Stimulated activated CD8-positive, alpha-beta memory T cell treated with anti-CD3 and anti-CD28 coated beads, Interleukin-12 subunit alpha, Interleukin-12 subunit beta, amount 100 ng/mL, for 4 hours (primary cell): ENCODE measurements around the gene TARS1.
"Not testable (repeated sequence)": the region's sequence is repeated elsewhere in the genome, so short reads cannot be mapped to it uniquely, and the experiment has no call there.

Experiments
- DNase-seq: peaks from one replicate; pipeline ENCODE4 v3.0.0-alpha.2; 2020; ENCODE audit warnings: low read depth

TARS1 gene

GRCh38 chr5:33488558-33489355 is 48.0 kb downstream of the TARS1 start:
- DNase-seq = no peak

DNA sequence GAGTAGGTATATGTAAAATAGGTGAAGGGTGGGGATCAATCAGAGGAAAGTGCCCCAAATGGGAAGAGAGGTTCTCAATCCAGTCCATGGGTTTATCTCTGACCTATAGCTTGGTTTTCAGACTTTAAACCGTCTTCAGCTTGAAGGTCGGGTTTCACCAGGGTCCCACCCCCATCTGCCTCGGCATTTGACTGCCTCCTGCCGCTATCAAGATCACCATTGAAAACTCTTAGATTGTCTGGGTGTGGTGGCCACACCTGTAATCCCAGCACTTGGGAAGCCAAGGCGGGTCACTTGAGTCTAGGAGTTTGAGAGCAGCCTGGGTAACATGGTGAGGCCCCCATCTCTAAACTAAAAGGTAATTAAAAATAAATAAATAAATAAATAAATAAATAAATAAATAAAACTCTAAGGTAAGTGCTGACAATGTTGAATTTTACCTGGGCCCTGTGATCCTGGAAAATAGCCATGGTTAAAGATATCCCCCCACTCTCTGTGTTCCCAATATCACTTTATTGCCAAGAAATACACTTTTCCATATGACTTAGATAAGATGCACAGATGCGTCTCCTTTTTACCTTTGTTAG is 48.8 kb downstream of the TARS1 start:
- no peak for DNase-seq

DNA sequence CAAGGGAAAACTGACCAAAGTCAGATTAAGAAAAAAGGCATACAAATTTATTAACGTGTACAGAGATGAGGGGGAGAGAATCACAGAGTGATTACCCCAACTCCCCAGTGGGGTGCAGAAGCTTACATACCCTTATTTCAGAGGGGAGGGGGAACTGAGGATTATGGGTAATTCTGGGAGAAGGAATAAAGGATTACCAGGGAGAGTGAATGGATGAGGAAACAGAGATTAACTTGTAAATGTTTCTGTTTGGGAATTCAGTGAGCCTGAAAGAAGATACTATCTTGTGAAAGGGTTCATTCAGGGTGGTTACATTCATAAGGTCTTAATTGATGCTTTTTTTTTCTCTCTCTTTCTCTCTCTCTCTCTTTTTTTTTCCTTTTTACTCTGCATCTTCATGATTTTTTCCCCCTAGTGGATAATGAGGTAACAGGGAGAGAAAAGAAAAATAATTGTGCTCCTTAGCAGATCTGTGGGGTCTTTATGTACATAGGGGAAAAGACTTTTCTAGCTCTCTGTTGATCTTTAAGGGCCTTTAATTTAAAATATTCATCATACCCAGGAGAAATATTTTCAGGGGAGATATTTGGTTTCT is 49.4 kb downstream of the TARS1 start:
- DNase-seq = no peak

- DNase-seq = no peak
Observed at GRCh38 chr5:33491941-33492340, 51.2 kb downstream of the TARS1 start.

DNA sequence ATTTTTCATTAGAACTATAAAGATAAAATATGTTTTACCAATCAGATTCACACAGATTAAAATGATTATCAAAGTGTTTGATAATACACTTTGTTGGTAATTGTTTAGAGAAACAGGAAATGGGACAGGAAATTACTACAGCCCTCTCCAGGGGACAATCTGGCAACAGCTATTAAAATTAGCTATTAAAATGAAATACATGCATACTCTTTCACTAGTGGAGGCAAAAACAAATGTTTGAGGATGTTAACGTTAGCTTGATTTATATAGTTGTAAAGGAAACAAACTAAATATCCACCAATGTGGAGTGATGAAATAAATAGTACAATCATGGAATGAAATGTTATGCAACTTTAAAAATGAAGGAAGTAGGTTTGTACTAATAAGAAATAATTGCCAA is 53.7 kb downstream of the TARS1 start:
- DNase-seq = no peak

- no peak for DNase-seq
Observed at GRCh38 chr5:33501260-33501659, 60.5 kb downstream of the TARS1 start.

- DNase-seq = no peak
Observed at GRCh38 chr5:33501899-33502298, 61.1 kb downstream of the TARS1 start.

DNA sequence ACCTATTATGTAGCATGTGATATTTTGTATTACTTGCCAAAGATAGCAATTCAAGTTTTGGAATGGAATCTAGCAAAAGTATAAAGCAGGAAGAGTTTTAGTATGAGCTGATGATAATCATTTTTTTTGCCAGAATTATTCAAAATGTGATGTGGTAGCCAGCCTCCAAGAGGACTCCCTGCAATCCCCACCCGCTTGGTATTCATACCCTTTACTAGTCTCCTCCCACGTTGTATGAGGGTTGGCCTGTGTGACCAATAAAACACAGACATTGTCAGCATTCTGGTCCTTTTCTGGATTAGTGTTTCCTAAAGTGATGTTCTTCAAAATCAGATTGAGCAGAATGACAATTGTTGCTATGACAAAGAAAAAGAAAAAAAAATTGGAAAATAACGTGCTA is 63.8 kb downstream of the TARS1 start:
- no peak for DNase-seq

DNA sequence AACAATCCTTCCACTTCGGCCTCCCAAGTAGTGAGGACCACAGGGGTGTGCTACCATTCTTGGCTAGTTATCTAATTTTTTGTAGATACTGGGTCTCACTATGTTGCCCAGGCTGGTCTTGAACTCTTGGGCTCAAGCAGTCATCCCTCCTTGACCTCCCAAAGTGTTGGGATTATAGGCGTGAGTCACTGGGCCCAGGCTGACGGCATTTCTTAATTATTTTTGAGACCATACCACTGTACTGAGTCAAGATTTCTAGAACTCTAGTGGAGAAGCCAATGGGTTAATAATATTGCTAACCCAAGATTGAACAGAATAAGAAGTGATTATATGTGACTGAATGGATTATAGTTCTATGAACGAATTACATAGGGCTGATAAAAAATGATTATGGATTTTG is 66.7 kb downstream of the TARS1 start:
- DNase-seq = no peak

DNA sequence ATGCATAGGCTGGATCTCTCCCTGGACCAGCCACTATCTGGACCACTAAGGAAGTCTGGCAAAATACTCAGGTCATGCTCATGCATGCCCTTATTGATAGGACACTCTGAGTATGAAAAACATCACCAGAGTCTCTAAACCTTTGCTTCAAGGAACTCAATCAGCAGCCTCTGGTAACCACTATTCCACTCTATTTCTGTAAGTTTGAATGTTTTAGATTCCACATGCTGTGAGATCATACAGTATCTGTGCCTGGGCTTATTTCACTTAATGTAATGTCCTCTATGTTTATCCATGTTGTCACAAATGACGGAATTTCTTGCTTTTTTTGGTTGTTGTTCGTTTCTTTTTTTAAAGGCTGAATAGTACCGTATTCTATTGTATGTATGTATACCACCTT is 68.3 kb downstream of the TARS1 start:
- no peak for DNase-seq

- no peak for DNase-seq
Observed at GRCh38 chr5:33513462-33514185, 72.9 kb downstream of the TARS1 start.

GRCh38 chr5:33515366-33515765 is 74.6 kb downstream of the TARS1 start:
- not testable (repeated sequence) for DNase-seq

GRCh38 chr5:33516421-33516820 is 75.7 kb downstream of the TARS1 start:
- DNase-seq = no peak
